Type B pancreatic cell (in vitro differentiated cells): ENCODE results near the gene MTHFS. TPM values are rescaled to one million over a fixed set of nuclear protein-coding genes. Genes with fewer than 3 reads are reported as not detected.

Experiments used
- DNase-seq: peaks from one replicate; pipeline ENCODE4 v3.0.0; 2021; ENCODE audit warnings: mixed read lengths; ENCODE audit not compliant: unreplicated experiment; ENCODE audit errors: extremely low spot score
- H3K27ac Mint-ChIP-seq: 2 replicates; pipeline ENCODE4 v1.8.0; 2021; ENCODE audit warnings: mild to moderate bottlenecking, mixed read lengths
- H3K27me3 Mint-ChIP-seq: 2 replicates; pipeline ENCODE4 v1.8.0; 2021; ENCODE audit warnings: mixed read lengths
- H3K36me3 Mint-ChIP-seq: 2 replicates; pipeline ENCODE4 v1.8.0; 2021; ENCODE audit warnings: mixed read lengths
- H3K4me1 Mint-ChIP-seq: one replicate; pipeline ENCODE4 v1.8.0; 2021; ENCODE audit warnings: mixed read lengths; ENCODE audit not compliant: unreplicated experiment
- H3K4me3 Mint-ChIP-seq: 2 replicates; pipeline ENCODE4 v1.8.0; 2021; ENCODE audit warnings: mild to moderate bottlenecking, mixed read lengths
- H3K9me3 Mint-ChIP-seq: 2 replicates; pipeline ENCODE4 v1.8.0; 2021; ENCODE audit warnings: mixed read lengths
- CTCF ChIP-seq: fragments of 200-600 bp; sonication (generic); conservative IDR thresholded peaks from 2 replicates; pipeline ENCODE4 v1.5.0; 2021; ENCODE audit warnings: antibody characterized with exemption, mild to moderate bottlenecking
- total RNA-seq: library from RNA; stranded (reverse); gene quantifications from 2 replicates; pipeline ENCODE4 v1.2.1, GENCODE V29; 2021; ENCODE audit warnings: low replicate concordance

Gene MTHFS
- total RNA-seq, 1 donor from 2014 or later: 27.6 TPM

GRCh38 chr15:79878078-79878705, 18.6 kb downstream of the MTHFS start:
- H3K36me3 Mint-ChIP-seq: peaks cover 73% of the 10 kb centered on the region
- H3K9me3 Mint-ChIP-seq: peaks cover 16% of the 10 kb centered on the region
- no peak for DNase-seq
- no peak overlapping the region for H3K4me3 Mint-ChIP-seq
- no peak overlapping the region for H3K27ac Mint-ChIP-seq
- H3K4me1 Mint-ChIP-seq: peaks cover 9% of the 10 kb centered on the region
- no peak for TF ChIP-seq CTCF
- no peaks in the 10 kb centered on the region for H3K27me3 Mint-ChIP-seq

GRCh38 chr15:79875213-79875612, 21.6 kb downstream of the MTHFS start:
- no peak for TF ChIP-seq CTCF
- H3K36me3 Mint-ChIP-seq: peaks cover 70% of the 10 kb centered on the region
- peaks cover 16% of the 10 kb centered on the region for H3K9me3 Mint-ChIP-seq
- no peaks in the 10 kb centered on the region for H3K27me3 Mint-ChIP-seq
- H3K4me3 Mint-ChIP-seq: no peak overlapping the region
- no peak overlapping the region for H3K27ac Mint-ChIP-seq
- no peaks in the 10 kb centered on the region for H3K4me1 Mint-ChIP-seq
- DNase-seq: no peak

- no peak for TF ChIP-seq CTCF
- no peaks in the 10 kb centered on the region for H3K27me3 Mint-ChIP-seq
- peaks cover 12% of the 10 kb centered on the region for H3K9me3 Mint-ChIP-seq
- peaks cover 64% of the 10 kb centered on the region for H3K36me3 Mint-ChIP-seq
- DNase-seq: no peak
- no peaks in the 10 kb centered on the region for H3K4me1 Mint-ChIP-seq
- no peak overlapping the region for H3K4me3 Mint-ChIP-seq
- H3K27ac Mint-ChIP-seq: no peak overlapping the region
Observed at GRCh38 chr15:79874242-79874641, 22.6 kb downstream of the MTHFS start.

- H3K4me1 Mint-ChIP-seq: no peaks in the 10 kb centered on the region
- H3K36me3 Mint-ChIP-seq: peaks cover 54% of the 10 kb centered on the region
- peaks cover 4% of the 10 kb centered on the region for H3K9me3 Mint-ChIP-seq
- no peaks in the 10 kb centered on the region for H3K27me3 Mint-ChIP-seq
- TF ChIP-seq CTCF: no peak
- no peak for DNase-seq
- H3K4me3 Mint-ChIP-seq: no peak overlapping the region
- no peak overlapping the region for H3K27ac Mint-ChIP-seq
Observed at GRCh38 chr15:79872358-79873017, 24.3 kb downstream of the MTHFS start.

GRCh38 chr15:79868554-79868953, 28.3 kb downstream of the MTHFS start:
- Mint-ChIP-seq H3K27ac (no peak overlapping the region), H3K4me3 (no peak overlapping the region), H3K27me3 (no peaks in the 10 kb centered on the region), H3K36me3 (peaks cover 25% of the 10 kb centered on the region), H3K9me3 (no peaks in the 10 kb centered on the region), H3K4me1 (peaks cover 4% of the 10 kb centered on the region)
- no peak for TF ChIP-seq CTCF
- no peak for DNase-seq
